H9 (cell line): ENCODE measurements around the gene MRGPRF. TPM values are rescaled to one million over a fixed set of nuclear protein-coding genes. Genes with fewer than 3 reads are reported as not detected.
"Not testable (repeated sequence)": the region's sequence is repeated elsewhere in the genome, so short reads cannot be mapped to it uniquely, and the experiment has no call there.

Source experiments
- DNase-seq: peaks from one replicate; pipeline ENCODE4 v3.0.0-alpha.2; 2017
- H2AFZ ChIP-seq: one replicate; pipeline ENCODE4 v1.6.1; 2013; ENCODE audit warnings: mild to moderate bottlenecking, low read length, control low read depth, moderate library complexity
- H2AK5ac ChIP-seq: 2 replicates; pipeline ENCODE4 v1.6.1; 2013; ENCODE audit warnings: low read length, control low read depth, mixed read lengths; ENCODE audit not compliant: insufficient read length
- H2BK120ac ChIP-seq: one replicate; pipeline ENCODE4 v1.6.1; 2013; ENCODE audit warnings: low read depth, mild to moderate bottlenecking, low read length, control low read depth, inconsistent platforms; ENCODE audit not compliant: poor library complexity, severe bottlenecking
- H2BK12ac ChIP-seq: 2 replicates; pipeline ENCODE4 v1.6.1; 2013; ENCODE audit warnings: low read length, control low read depth, mixed read lengths, low read depth; ENCODE audit not compliant: insufficient read length
- H2BK15ac ChIP-seq: 2 replicates; pipeline ENCODE4 v1.6.1; 2013; ENCODE audit warnings: low read depth, low read length, control low read depth
- H2BK20ac ChIP-seq: one replicate; pipeline ENCODE4 v1.6.1; 2013; ENCODE audit warnings: low read depth, mild to moderate bottlenecking, low read length, control low read depth, inconsistent platforms; ENCODE audit not compliant: poor library complexity, severe bottlenecking
- H2BK5ac ChIP-seq: 2 replicates; pipeline ENCODE4 v1.6.1; 2013; ENCODE audit warnings: low read length, control low read depth, mixed read lengths; ENCODE audit not compliant: insufficient read length
- H3K14ac ChIP-seq: 2 replicates; pipeline ENCODE4 v1.6.1; 2013; ENCODE audit warnings: low read length, control low read depth; ENCODE audit not compliant: insufficient read depth
- H3K18ac ChIP-seq: 2 replicates; pipeline ENCODE4 v1.6.1; 2013; ENCODE audit warnings: low read depth, mild to moderate bottlenecking, mixed read lengths, low read length, control low read depth; ENCODE audit not compliant: insufficient read length
- H3K23ac ChIP-seq: 2 replicates; pipeline ENCODE4 v1.6.1; 2013; ENCODE audit warnings: low read length, control low read depth, mixed read lengths, low read depth; ENCODE audit not compliant: insufficient read length
- H3K23me2 ChIP-seq: 2 replicates; pipeline ENCODE4 v1.6.1; 2013; ENCODE audit warnings: low read depth, mild to moderate bottlenecking, mixed read lengths, low read length, control low read depth; ENCODE audit not compliant: insufficient read length, poor library complexity, severe bottlenecking
- H3K27ac ChIP-seq: 2 replicates; pipeline ENCODE4 v1.5.1; 2013; ENCODE audit warnings: low read length, control low read depth, mixed read lengths, low read depth; ENCODE audit not compliant: insufficient read length
- H3K27me3 ChIP-seq: 2 replicates; pipeline ENCODE4 v1.6.1; 2013; ENCODE audit warnings: low read length, control low read depth, inconsistent platforms; ENCODE audit not compliant: insufficient read depth
- H3K4ac ChIP-seq: 2 replicates; pipeline ENCODE4 v1.6.1; 2013; ENCODE audit warnings: low read depth, mild to moderate bottlenecking, control low read depth, inconsistent platforms, low read length, moderate library complexity
- H3K4me1 ChIP-seq: 2 replicates; pipeline ENCODE4 v1.6.1; 2013; ENCODE audit warnings: low read length, control low read depth, inconsistent platforms; ENCODE audit not compliant: insufficient read depth
- H3K4me2 ChIP-seq: 2 replicates; pipeline ENCODE4 v1.6.1; 2013; ENCODE audit warnings: low read length, control low read depth, mixed read lengths; ENCODE audit not compliant: insufficient read length, insufficient read depth
- H3K56ac ChIP-seq: 2 replicates; pipeline ENCODE4 v1.6.1; 2013; ENCODE audit warnings: low read depth, mild to moderate bottlenecking, mixed read lengths, low read length, control low read depth; ENCODE audit not compliant: insufficient read length
- H3K79me1 ChIP-seq: 2 replicates; pipeline ENCODE4 v1.6.1; 2013; ENCODE audit warnings: low read depth, mild to moderate bottlenecking, moderate library complexity, low read length, control low read depth, inconsistent platforms; ENCODE audit not compliant: insufficient read depth, poor library complexity, severe bottlenecking
- H3K79me2 ChIP-seq: 2 replicates; pipeline ENCODE4 v1.6.1; 2013; ENCODE audit warnings: low read length, control low read depth, inconsistent platforms; ENCODE audit not compliant: insufficient read depth
- H3K9ac ChIP-seq: 2 replicates; pipeline ENCODE4 v1.6.1; 2013; ENCODE audit warnings: low read length, control low read depth, mixed read lengths; ENCODE audit not compliant: insufficient read length; ENCODE audit errors: extremely low read depth
- H3K9me3 ChIP-seq: one replicate; pipeline ENCODE4 v1.6.1; 2013; ENCODE audit warnings: low read depth, low read length, inconsistent platforms; ENCODE audit not compliant: control insufficient read depth
- H3T11ph ChIP-seq: one replicate; pipeline ENCODE4 v1.6.1; 2013; ENCODE audit warnings: mild to moderate bottlenecking, low read length, control low read depth, inconsistent platforms
- H4K20me1 ChIP-seq: one replicate; pipeline ENCODE4 v1.6.1; 2013; ENCODE audit not compliant: control insufficient read depth, insufficient read length, insufficient read depth
- H4K5ac ChIP-seq: 2 replicates; pipeline ENCODE4 v1.6.1; 2013; ENCODE audit warnings: low read depth, mild to moderate bottlenecking, mixed read lengths, low read length, control low read depth; ENCODE audit not compliant: insufficient read length
- H4K8ac ChIP-seq: replicated peaks from 2 replicates; pipeline ENCODE4 v1.6.1; 2013; ENCODE audit warnings: low read length, control low read depth, mixed read lengths, low read depth; ENCODE audit not compliant: insufficient read length
- H4K91ac ChIP-seq: 2 replicates; pipeline ENCODE4 v1.6.1; 2013; ENCODE audit warnings: low read depth, mild to moderate bottlenecking, moderate library complexity, mixed read lengths, low read length, control low read depth; ENCODE audit not compliant: insufficient read length
- H3K27ac Mint-ChIP-seq, 3 experiments: 2 replicates in 2 of 3; 3 replicates in 1 of 3; pipeline ENCODE4 v1.8.0; 2020 to 2021; ENCODE audit warnings: mixed read lengths in 3 of 3, mild to moderate bottlenecking in 1 of 3, moderate library complexity in 1 of 3
- H3K27me3 Mint-ChIP-seq: 2 replicates; pipeline ENCODE4 v1.8.0; 2021; ENCODE audit warnings: low read depth, mild to moderate bottlenecking, moderate library complexity, mixed read lengths
- H3K36me3 Mint-ChIP-seq, 3 experiments: 2 replicates in 2 of 3; 3 replicates in 1 of 3; pipeline ENCODE4 v1.8.0; 2020 to 2021; ENCODE audit warnings: low read depth in 3 of 3, mixed read lengths in 3 of 3; ENCODE audit not compliant: insufficient read depth in 1 of 3
- H3K4me1 Mint-ChIP-seq, 2 experiments: 2 replicates each; pipeline ENCODE4 v1.8.0; 2020; ENCODE audit warnings: mixed read lengths in 2 of 2
- H3K4me3 Mint-ChIP-seq, 2 experiments: 2 replicates in 1 of 2; 3 replicates in 1 of 2; pipeline ENCODE4 v1.8.0; 2020 to 2021; ENCODE audit warnings: mild to moderate bottlenecking in 2 of 2, mixed read lengths in 2 of 2, moderate library complexity in 1 of 2
- H3K9me3 Mint-ChIP-seq, 2 experiments: 2 replicates in 1 of 2; 3 replicates in 1 of 2; pipeline ENCODE4 v1.8.0; 2020; ENCODE audit warnings: mild to moderate bottlenecking in 2 of 2, mixed read lengths in 2 of 2, moderate library complexity in 1 of 2
- WGBS: extraction: QIAGEN DNeasy Blood & Tissue Kit; methylation state at CpG from one replicate; pipeline ENCODE4 v1.1.7; 2013; ENCODE audit warnings: missing lambda C conversion rate, low lambda C conversion rate, mixed read lengths; ENCODE audit not compliant: insufficient read length; ENCODE audit errors: extremely low coverage; 5-methylcytosine and 5-hydroxymethylcytosine counted together
- total RNA-seq: library from RNA; stranded (reverse); gene quantifications from 2 replicates; pipeline ENCODE4 v1.2.1, GENCODE V29; 2021
- TF ChIP-seq, protein P1 (sequence below): fragments of 200-600 bp; sonication (generic); conservative IDR thresholded peaks from 3 replicates; pipeline ENCODE4 v1.8.0; 2021; ENCODE audit warnings: antibody characterized with exemption, mild to moderate bottlenecking

Gene MRGPRF
- total RNA-seq, 1 experiment from 2014 or later, result 4.0 TPM

DNA sequence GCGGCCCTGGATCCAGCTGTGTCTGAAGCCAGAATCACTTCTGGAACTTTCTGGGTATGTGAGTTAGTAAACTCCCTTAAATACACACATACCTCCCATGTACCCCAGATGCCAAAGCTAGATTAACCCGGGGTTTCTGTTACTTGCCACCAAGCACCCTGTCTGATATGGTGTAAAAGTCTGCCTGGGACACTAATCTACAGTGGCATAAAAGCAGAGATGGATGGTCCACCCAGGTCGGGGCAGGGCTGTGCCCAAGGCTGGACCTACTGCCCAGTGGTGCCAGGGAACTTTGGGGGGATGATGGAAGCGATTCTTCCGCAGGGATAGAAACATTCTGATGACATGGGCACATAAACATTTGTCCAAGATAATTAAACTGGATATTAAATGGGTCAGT is 12.7 kb downstream of the MRGPRF start:
- Histone ChIP-seq H3T11ph (no peak overlapping the region), H3K79me1 (no peaks in the 10 kb centered on the region), H2AFZ (no peak overlapping the region), H3K27ac (no peak overlapping the region), H3K27me3 (no peaks in the 10 kb centered on the region), H3K4me2 (no peak overlapping the region), H3K14ac (no peak overlapping the region), H2BK5ac (no peak overlapping the region), H2BK120ac (no peak overlapping the region), H3K4ac (no peak overlapping the region), H4K8ac (no peak overlapping the region), H3K79me2 (no peaks in the 10 kb centered on the region), H3K18ac (no peak overlapping the region), H3K23ac (no peak overlapping the region), H2BK12ac (no peak overlapping the region), H2BK15ac (no peak overlapping the region), H4K5ac (no peak overlapping the region), H4K91ac (no peak overlapping the region), H3K9me3 (no peaks in the 10 kb centered on the region), H3K9ac (no peak overlapping the region), H4K20me1 (no peaks in the 10 kb centered on the region), H3K23me2 (no peaks in the 10 kb centered on the region), H2BK20ac (no peak overlapping the region), H2AK5ac (no peak overlapping the region), H3K4me1 (no peaks in the 10 kb centered on the region), H3K56ac (no peak overlapping the region)
- DNase-seq, result peak; percentile 9
- Mint-ChIP-seq H3K9me3 (no peaks in the 10 kb centered on the region; a peak in 1 of 5 replicates), H3K27me3 (no peaks in the 10 kb centered on the region), H3K4me1 (peaks cover 5 to 15% of the 10 kb centered on the region in 2 experiments), H3K36me3 (peaks cover 0 to 3% (median 0%) of the 10 kb centered on the region in 3 experiments; a peak in 4 of 7 replicates), H3K27ac (no peak overlapping the region), H3K4me3 (no peak overlapping the region)
- WGBS, result no CpG with 5 or more reads among the region's 5 CpGs
- TF ChIP-seq, protein P1, sequence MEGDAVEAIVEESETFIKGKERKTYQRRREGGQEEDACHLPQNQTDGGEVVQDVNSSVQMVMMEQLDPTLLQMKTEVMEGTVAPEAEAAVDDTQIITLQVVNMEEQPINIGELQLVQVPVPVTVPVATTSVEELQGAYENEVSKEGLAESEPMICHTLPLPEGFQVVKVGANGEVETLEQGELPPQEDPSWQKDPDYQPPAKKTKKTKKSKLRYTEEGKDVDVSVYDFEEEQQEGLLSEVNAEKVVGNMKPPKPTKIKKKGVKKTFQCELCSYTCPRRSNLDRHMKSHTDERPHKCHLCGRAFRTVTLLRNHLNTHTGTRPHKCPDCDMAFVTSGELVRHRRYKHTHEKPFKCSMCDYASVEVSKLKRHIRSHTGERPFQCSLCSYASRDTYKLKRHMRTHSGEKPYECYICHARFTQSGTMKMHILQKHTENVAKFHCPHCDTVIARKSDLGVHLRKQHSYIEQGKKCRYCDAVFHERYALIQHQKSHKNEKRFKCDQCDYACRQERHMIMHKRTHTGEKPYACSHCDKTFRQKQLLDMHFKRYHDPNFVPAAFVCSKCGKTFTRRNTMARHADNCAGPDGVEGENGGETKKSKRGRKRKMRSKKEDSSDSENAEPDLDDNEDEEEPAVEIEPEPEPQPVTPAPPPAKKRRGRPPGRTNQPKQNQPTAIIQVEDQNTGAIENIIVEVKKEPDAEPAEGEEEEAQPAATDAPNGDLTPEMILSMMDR, result no peak

DNA sequence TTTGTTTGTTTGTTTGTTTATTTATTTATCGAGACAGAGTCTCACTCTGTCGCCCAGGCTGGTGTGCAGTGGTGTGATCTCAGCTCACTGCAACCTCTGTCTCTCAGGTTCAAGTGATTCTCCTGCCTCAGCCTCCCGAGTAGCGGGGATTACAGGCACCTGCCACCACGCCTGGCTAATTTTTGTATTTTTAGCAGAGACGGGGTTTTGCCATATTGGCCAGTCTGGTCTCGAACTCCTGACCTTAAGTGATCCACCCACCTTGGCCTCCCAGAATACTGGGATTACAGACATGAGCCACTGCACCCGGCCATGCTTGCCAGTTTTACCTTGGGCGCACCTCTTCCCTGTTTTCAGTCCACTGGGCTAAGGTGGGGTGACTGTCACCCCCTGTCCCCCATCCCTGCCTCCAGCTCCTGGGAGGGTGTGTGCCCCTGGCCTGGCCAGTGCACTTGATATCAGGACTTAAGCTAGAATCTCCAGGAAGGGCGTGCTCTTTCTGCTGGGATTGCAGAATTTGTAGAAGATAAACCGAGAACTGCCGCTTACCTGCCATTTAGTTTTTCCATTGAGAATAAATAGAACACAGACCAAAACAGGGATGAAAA is 13.2 kb downstream of the MRGPRF start:
- H2BK120ac ChIP-seq, H4K8ac ChIP-seq, H3K56ac ChIP-seq, H2BK15ac ChIP-seq, H3K23me2 ChIP-seq, H3K4me3 Mint-ChIP-seq, H3K27ac ChIP-seq, H3K9me3 Mint-ChIP-seq, H3K36me3 Mint-ChIP-seq, H4K5ac ChIP-seq, H2BK5ac ChIP-seq, H3K79me1 ChIP-seq, H3K79me2 ChIP-seq, H3K4me1 ChIP-seq, H3K23ac ChIP-seq, H3K4ac ChIP-seq, H3K9ac ChIP-seq, H2BK12ac ChIP-seq, H3T11ph ChIP-seq, H4K91ac ChIP-seq, H3K18ac ChIP-seq, H3K27me3 ChIP-seq, H2AFZ ChIP-seq, H3K27ac Mint-ChIP-seq, H3K9me3 ChIP-seq, H2BK20ac ChIP-seq, H3K14ac ChIP-seq, H3K4me2 ChIP-seq, H2AK5ac ChIP-seq, H3K27me3 Mint-ChIP-seq, H4K20me1 ChIP-seq: not testable (repeated sequence)
- no CpG with 5 or more reads among the region's 12 CpGs for WGBS
- H3K4me1 Mint-ChIP-seq, result peaks cover 5 to 15% of the 10 kb centered on the region in 2 experiments
- peak; percentile 10 for DNase-seq
